ENCODE results near the gene HCN2.
A peak's percentile ranks its signal among the peaks of the same experiment; 100 is the strongest.
"Not testable (repeated sequence)": the region's sequence is repeated elsewhere in the genome, so short reads cannot be mapped to it uniquely, and the experiment has no call there.

HCN2 gene

DNA sequence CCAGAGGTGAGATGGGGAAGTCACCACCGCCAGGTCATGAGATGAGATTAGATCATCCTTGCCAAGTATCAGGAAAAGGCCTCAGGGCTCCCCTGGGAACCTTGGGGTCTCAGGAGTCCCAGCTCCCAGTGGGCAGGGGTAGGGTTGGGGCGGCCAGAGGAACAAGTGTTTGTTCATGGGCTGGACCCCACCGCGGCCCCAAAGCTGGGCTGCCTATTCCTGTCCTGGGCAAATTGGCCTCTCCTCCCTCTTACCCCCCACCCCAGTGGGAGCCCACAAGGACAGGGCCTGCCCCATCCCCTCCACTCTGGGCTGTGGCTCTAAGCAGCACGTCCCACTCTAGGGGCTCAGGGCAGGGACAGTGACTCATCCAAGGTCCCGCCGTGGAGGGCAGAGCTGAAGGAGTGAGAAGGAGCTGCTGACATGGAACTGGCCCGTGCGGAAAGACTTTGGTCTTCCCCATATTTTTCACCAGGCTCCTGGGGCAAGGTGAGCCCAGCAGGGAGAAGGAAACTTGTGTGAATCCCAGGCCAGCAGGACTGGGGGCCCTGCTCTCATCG, 4.0 kb upstream of the HCN2 start:
- no peak for DNase-seq

- peak; percentile 52 for DNase-seq
These were observed 1.5 kb upstream of the HCN2 start for GRCh38 chr19:588093-588740.

- no peak for DNase-seq
These were observed 664 bp upstream of the HCN2 start for GRCh38 chr19:588741-589692.

GRCh38 chr19:590396-590745, 690 bp downstream of the HCN2 start:
- DNase-seq: peak; percentile 25

DNA sequence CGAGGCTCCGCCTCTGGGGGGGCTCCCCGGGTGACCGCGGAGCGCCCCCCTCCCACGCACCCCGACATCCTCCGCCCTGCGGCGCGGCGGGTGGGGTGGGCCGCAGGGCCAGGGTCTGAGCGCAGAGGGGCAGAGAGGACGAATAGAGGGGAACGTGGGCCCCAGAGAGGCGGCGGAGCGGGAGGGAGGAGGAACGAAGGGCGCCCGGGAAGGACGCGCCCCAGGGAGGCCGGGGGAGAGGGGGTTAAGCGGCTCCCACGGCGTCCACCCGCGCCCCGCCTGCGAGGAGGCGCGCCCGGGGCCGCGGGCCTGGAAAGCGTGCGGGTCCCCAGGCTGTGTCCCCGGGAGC, 1.0 kb downstream of the HCN2 start:
- no peak for DNase-seq

DNA sequence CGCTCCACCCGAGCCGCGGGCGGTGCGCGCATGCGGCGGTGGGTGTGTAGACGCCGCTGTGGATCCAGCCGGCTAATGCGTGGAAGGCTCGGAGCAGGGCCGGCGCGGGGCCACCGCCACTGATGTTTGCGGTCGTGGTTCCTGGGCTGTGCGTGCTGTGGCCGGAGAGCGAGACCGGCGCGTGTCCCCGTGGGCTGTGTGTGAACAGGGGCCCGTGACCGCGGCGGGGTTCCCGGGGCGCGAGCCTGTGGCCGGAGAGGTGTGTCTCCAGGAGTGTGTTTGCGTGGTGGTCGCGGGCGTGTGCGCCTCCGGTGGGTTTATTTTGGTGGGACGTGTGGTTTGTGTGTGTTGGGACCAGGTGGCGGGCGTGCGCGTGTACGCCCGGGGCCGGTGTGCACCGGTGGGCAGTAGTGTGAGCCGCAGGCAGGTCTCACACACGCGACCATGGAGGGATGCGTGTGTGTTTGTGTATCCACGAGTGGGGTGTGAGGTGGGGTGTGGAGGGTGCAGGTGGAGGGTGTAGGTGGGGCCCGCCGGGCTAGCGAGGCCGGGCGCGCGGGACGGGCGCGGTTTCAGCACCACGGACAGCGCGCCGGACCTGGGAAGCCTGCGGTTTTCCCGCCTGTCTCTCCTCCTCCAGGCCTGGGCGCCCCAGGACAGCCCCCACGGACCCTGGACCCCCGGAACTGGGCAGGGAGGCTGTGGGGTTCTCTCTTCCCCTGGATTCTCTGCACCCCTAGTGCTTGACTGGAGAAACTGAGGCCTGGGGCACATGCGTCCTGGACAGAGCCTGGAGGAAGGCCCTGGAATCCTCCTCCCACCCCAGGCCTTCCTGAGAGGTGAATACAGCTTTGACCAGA, 1.6 kb downstream of the HCN2 start:
- DNase-seq: no peak

DNA sequence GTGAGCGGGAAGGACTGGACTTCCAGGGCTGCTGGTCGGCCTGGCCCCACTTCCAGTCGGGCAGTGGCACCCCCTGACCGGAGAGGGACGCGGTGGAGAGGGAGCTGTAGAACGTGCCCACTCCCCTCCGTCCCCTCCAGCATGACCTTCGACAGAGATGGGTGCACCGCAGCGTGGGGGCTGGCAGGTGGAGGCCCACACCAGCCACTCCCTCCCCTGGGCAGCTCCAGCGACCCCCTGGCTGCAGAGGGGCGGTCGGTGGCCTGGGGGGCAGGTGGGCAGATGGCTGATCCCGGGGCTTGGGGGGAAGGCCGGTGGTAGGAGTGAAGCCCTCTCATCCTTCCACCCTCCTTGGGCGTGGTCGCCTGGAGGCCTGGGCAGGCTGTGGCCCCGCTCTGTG, 2.4 kb downstream of the HCN2 start:
- DNase-seq: no peak

DNA sequence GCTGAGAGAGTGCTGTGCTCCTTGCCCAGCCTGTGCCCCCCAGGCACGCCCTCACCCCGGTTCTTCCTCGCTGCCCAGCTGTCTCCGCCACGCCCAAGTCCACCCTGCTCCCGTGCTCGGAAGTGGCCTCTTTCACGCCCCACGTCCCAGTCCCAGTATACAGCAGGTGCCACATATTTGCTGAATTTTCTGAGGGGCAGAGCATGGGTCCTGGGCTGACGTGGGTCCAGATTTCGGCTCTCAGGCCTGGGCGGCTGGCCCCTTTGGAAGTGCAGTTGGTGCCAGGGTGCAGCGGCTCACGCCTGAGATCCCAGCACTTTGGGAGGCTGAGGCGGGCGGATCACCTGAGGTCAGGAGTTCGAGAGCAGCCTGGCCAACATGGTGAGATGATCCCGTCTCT, 3.4 kb downstream of the HCN2 start:
- no peak for DNase-seq

DNA sequence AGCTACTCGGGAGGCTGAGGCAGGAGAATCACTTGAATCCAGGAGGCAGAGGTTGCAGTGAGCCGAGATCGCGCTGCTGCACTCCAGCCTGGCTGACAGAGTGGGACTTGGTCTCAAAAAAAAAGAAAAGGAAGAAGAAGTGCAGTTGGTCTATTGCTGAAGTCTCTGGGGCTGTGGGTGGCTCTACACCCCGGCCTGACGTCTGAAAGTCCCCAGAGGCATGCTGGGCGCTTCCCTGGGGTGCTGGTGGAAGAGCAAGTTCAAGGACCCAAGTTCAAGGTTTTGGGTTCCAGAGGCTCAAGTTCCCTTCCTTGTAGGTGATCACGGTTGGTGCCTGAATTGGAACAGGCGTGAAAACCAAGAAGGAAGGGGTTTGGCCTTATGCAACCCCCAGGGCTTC, 3.8 kb downstream of the HCN2 start:
- no peak for DNase-seq

DNA sequence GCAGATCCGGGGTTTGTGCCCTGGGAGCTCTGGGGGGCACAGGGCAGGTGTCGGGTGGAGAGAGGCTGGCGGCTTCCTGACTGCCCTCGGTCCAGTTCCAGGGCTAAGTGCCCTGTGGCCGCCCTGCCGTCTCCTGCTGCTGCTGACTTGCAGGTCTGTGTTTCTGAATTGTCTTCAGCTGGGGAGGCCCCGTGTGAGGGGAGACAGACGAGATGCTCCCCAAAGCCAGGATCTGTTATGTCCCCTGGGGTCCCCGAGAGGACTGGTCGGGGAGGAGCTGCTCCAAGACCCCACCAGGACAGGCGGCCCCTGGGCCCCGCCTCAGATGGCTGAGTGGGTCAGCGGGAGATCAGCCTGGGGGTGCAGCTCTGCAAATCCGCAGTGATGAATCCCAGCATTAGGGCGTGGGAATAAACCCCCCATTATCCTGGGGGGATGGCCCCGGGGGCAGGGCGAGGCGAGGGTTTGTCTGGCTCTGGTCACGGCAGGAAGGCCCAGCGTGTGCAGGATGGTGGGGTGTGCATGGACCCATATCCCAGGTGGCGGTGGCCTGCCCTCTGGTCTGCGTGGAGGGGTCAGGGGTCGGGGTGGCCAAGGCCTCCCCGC, 4.7 kb downstream of the HCN2 start:
- no peak for DNase-seq

GRCh38 chr19:595326-596262, 5.9 kb downstream of the HCN2 start:
- no peak for DNase-seq

GRCh38 chr19:596263-596655, 6.6 kb downstream of the HCN2 start:
- no peak for DNase-seq

GRCh38 chr19:597406-598315, 8.0 kb downstream of the HCN2 start:
- DNase-seq: no peak

- DNase-seq: no peak
These were observed 11.6 kb downstream of the HCN2 start for GRCh38 chr19:601310-601709.

DNA sequence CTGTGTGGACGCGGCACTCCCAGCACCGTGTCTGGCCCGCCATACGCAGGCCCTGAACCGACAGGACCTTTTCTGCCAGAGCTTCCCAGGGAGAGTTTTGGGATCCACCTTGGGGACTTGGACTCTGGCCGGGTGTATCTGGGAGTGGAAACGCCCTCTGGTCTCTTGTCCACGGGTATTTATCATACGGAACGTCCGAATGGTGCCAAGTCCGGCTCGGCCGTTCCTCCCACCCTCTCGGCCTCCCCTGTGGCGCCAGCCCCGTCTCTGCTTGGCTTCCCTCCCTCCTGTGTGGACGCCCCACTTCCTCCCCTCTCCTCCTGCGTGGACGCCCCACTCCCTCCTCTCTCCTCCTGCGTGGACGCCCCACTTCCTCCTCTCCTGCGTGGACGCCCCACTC, 12.1 kb downstream of the HCN2 start:
- DNase-seq: no peak

- no peak for DNase-seq
These were observed 13.0 kb downstream of the HCN2 start for GRCh38 chr19:602391-603301.

GRCh38 chr19:603302-603639, 13.6 kb downstream of the HCN2 start:
- DNase-seq: not testable (repeated sequence)

DNA sequence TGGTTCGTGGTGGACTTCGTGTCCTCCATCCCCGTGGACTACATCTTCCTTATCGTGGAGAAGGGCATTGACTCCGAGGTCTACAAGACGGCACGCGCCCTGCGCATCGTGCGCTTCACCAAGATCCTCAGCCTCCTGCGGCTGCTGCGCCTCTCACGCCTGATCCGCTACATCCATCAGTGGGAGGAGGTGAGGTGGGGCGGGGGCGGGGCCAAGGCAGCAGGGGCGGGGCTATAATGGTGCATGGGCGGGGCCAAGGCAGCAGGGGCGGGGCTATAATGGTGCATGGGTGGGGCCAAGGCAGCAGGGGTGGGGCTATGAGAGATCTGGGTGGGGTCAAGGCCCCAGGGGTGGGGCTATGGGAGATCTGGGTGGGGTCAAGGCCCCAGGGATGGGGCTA, 14.1 kb downstream of the HCN2 start:
- DNase-seq: not testable (repeated sequence)

DNA sequence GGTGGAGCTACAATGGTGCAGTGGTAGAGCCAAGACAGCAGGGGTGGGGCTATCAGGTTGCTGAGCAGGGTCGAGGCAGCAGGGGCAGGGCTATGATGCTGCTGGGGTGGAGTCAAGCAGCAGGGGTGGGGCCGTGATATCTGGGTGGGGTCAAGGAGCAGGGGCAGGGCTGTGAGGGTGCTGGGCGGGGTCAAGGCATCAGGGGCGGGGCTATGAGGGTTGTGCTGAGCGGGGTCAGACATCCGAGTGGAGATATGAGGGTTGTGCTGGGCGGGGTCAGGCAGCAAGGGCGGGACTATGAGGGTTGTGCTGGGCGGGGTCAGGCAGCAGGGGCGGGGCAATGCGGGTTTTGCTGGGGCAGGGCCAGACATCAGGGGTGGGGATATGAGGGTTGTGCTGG, 14.7 kb downstream of the HCN2 start:
- DNase-seq: no peak

Data from central memory CD4-positive, alpha-beta T cell (primary cell).